ENCODE measurements around the gene STXBP6.

Gene STXBP6

DNA sequence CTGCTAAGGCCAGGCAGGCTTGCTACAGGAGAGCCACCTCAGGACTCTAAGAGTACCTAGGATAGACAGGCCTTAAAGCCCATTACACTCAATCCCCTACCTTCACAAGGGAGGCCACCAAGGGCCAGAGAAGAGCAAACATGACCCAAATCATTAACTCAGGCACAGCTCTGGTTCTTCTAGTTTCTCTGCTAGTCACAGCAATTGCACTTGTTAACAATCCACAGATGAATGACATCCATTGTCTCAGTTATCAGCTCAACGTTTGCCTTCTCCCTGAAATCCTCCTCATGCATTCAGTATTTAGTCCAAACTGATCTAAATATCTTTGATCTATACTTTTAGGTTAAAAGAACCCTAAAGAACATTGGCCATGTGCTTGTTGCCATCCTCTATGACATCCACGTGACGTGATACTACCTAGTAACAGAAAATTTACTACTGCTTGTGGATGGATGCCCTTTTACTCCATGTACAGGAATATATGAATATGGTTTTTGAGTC lies 164.5 kb downstream of the STXBP6 start:
- Histone ChIP-seq H2AFZ (ENCODE audit: low read depth, low read length) (no peak overlapping the region), H3K36me3 (ENCODE audit: control insufficient read depth in 1 of 2, insufficient read depth in 2 of 2, low read depth in 1 of 2, low read length in 2 of 2) (no peaks in the 10 kb centered on the region), H3K18ac (ENCODE audit: low read depth in 1 of 2, low read length in 2 of 2) (no peak overlapping the region), H3K4me3 (ENCODE audit: insufficient read depth in 1 of 2, low read depth in 1 of 2, low read length in 2 of 2) (no peak overlapping the region), H4K91ac (ENCODE audit: low read length) (no peak overlapping the region), H3K4ac (ENCODE audit: low read depth in 1 of 2, low read length in 2 of 2) (no peak overlapping the region), H2BK15ac (ENCODE audit: low read depth, poor library complexity, severe bottlenecking) (no peak overlapping the region), H3K14ac (ENCODE audit: low read length in 2 of 2) (no peak overlapping the region), H3K9ac (ENCODE audit: low read length) (no peak overlapping the region), H3K27ac (ENCODE audit: low read length, poor library complexity, severe bottlenecking) (no peak overlapping the region), H3K4me1 (ENCODE audit: control insufficient read depth, insufficient read depth, low read depth, low read length) (no peaks in the 10 kb centered on the region), H4K8ac (ENCODE audit: low read length) (no peak overlapping the region), H2BK120ac (ENCODE audit: low read depth, low read length) (no peak overlapping the region), H3K4me2 (ENCODE audit: low read length, poor library complexity, severe bottlenecking) (no peak overlapping the region), H3K27me3 (ENCODE audit: control insufficient read depth in 1 of 2, insufficient read depth in 1 of 2, low read length in 2 of 2) (no peaks in the 10 kb centered on the region), H3K9me3 (ENCODE audit: control insufficient read depth, low read length) (peaks cover 5% of the 10 kb centered on the region), H3K79me1 (replicated peaks; ENCODE audit: low read length, poor library complexity, severe bottlenecking) (no peaks in the 10 kb centered on the region), H3K23ac (ENCODE audit: low read length in 2 of 2) (no peak overlapping the region), H2BK5ac (ENCODE audit: low read depth, low read length, poor library complexity, severe bottlenecking) (no peak overlapping the region), H2AK5ac (ENCODE audit: low read length, severe bottlenecking) (no peak overlapping the region), H2BK12ac (ENCODE audit: low read length in 2 of 2) (no peak overlapping the region)
- no peak for DNase-seq
- WGBS = 37% methylated on average over 1 of the region's 3 CpGs

DNA sequence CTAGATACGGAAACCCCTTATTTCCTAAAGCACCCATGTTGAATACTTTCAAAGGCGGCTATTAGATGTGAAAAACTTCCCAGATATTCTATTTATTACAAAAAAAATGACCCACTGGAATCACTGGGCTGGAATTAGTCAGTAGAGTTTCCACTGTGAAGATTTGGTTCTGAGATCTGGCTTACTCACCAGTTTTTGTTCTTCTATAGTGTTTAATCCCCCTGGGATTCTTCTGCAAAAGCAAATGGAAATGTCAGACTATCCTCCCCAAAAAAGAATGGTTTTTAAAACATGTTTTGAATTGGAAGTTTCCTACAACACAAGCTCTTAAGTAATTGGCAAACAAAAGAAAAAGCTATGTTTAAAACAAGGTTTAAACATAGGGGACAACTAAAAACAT lies 166.4 kb downstream of the STXBP6 start:
- no peak for DNase-seq
- Histone ChIP-seq H4K8ac (ENCODE audit: low read length) (no peak overlapping the region), H3K79me1 (replicated peaks; ENCODE audit: low read length, poor library complexity, severe bottlenecking) (no peaks in the 10 kb centered on the region), H3K4me2 (ENCODE audit: low read length, poor library complexity, severe bottlenecking) (no peak overlapping the region), H3K9me3 (ENCODE audit: control insufficient read depth, low read length) (no peaks in the 10 kb centered on the region), H4K91ac (ENCODE audit: low read length) (no peak overlapping the region), H2AFZ (ENCODE audit: low read depth, low read length) (no peak overlapping the region), H3K36me3 (ENCODE audit: control insufficient read depth in 1 of 2, insufficient read depth in 2 of 2, low read depth in 1 of 2, low read length in 2 of 2) (no peaks in the 10 kb centered on the region), H2BK5ac (ENCODE audit: low read depth, low read length, poor library complexity, severe bottlenecking) (no peak overlapping the region), H2BK120ac (ENCODE audit: low read depth, low read length) (no peak overlapping the region), H3K4me3 (ENCODE audit: insufficient read depth in 1 of 2, low read depth in 1 of 2, low read length in 2 of 2) (no peak overlapping the region), H3K4me1 (ENCODE audit: control insufficient read depth, insufficient read depth, low read depth, low read length) (no peaks in the 10 kb centered on the region), H2AK5ac (ENCODE audit: low read length, severe bottlenecking) (no peak overlapping the region), H3K27ac (ENCODE audit: low read length, poor library complexity, severe bottlenecking) (no peak overlapping the region), H3K9ac (ENCODE audit: low read length) (peak overlapping the region; percentile 61), H2BK12ac (ENCODE audit: low read length in 2 of 2) (no peak overlapping the region), H3K23ac (ENCODE audit: low read length in 2 of 2) (no peak overlapping the region), H3K4ac (ENCODE audit: low read depth in 1 of 2, low read length in 2 of 2) (no peak overlapping the region), H2BK15ac (ENCODE audit: low read depth, poor library complexity, severe bottlenecking) (no peak overlapping the region), H3K27me3 (ENCODE audit: control insufficient read depth in 1 of 2, insufficient read depth in 1 of 2, low read length in 2 of 2) (no peaks in the 10 kb centered on the region), H3K18ac (ENCODE audit: low read depth in 1 of 2, low read length in 2 of 2) (no peak overlapping the region), H3K14ac (ENCODE audit: low read length in 2 of 2) (no peak overlapping the region)
- WGBS = no CpG with 5 or more reads among the region's 2 CpGs

DNA sequence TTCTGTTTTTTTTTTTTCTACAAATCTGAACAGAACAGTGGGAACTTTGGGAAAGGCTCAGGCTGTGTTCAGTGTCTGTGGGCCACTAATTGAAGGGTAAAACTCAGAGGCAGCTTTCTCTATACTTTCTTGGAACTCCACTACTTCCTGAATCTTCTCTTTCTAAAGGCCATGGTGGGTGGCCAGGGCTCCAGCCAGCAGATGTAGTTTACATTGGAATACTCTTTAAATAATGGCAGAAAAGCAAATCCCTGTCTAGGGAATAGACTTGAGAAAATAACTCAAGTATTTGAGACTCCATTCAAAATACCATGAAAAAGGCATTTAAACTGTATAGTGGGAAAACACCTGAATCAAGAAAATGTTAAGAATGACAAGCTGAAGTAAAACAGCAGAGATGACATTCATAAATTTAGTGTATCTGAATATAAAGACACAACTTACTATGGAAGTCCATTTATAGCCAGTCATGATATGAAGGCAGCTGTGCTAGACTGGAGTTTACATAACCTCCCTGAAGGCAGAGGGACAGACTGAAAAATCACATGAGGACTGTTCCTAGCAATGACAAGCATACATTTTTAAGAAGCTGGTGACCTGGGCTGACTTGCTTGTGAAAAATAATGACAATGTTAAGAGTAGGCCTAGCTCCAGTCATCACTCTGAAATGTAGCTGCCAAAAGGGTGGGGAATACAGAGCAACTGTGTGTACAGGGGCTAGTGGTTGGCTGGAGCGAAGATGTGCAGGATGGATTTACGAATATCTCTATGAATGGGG lies 168.6 kb downstream of the STXBP6 start:
- H3K27ac ChIP-seq (ENCODE audit: low read length, poor library complexity, severe bottlenecking) = no peak overlapping the region
- peak overlapping the region in 1 of 2 experiments; percentile 0 for H3K18ac ChIP-seq (ENCODE audit: low read depth in 1 of 2, low read length in 2 of 2)
- H3K27me3 ChIP-seq (ENCODE audit: control insufficient read depth in 1 of 2, insufficient read depth in 1 of 2, low read length in 2 of 2) = no peaks in the 10 kb centered on the region
- peak overlapping the region in 1 of 2 experiments; percentile 14 for H2BK12ac ChIP-seq (ENCODE audit: low read length in 2 of 2)
- H2BK120ac ChIP-seq (ENCODE audit: low read depth, low read length) = peak overlapping the region; percentile 5
- no peaks in the 10 kb centered on the region for H3K36me3 ChIP-seq (ENCODE audit: control insufficient read depth in 1 of 2, insufficient read depth in 2 of 2, low read depth in 1 of 2, low read length in 2 of 2)
- WGBS = 74% methylated on average over 2 of the region's 2 CpGs
- H3K4me3 ChIP-seq (ENCODE audit: insufficient read depth in 1 of 2, low read depth in 1 of 2, low read length in 2 of 2) = peak overlapping the region in 1 of 2 experiments; percentile 50
- H3K79me1 ChIP-seq (replicated peaks; ENCODE audit: low read length, poor library complexity, severe bottlenecking) = no peaks in the 10 kb centered on the region
- no peaks in the 10 kb centered on the region for H3K4me1 ChIP-seq (ENCODE audit: control insufficient read depth, insufficient read depth, low read depth, low read length)
- H3K14ac ChIP-seq (ENCODE audit: low read length in 2 of 2) = no peak overlapping the region
- peak overlapping the region; percentile 82 for H3K9ac ChIP-seq (ENCODE audit: low read length)
- no peak overlapping the region for H2AK5ac ChIP-seq (ENCODE audit: low read length, severe bottlenecking)
- peak; percentile 34 for DNase-seq
- no peak overlapping the region for H3K23ac ChIP-seq (ENCODE audit: low read length in 2 of 2)
- H3K4ac ChIP-seq (ENCODE audit: low read depth in 1 of 2, low read length in 2 of 2) = no peak overlapping the region
- H2BK15ac ChIP-seq (ENCODE audit: low read depth, poor library complexity, severe bottlenecking) = no peak overlapping the region
- no peak overlapping the region for H3K4me2 ChIP-seq (ENCODE audit: low read length, poor library complexity, severe bottlenecking)
- H4K91ac ChIP-seq (ENCODE audit: low read length) = no peak overlapping the region
- H2BK5ac ChIP-seq (ENCODE audit: low read depth, low read length, poor library complexity, severe bottlenecking) = no peak overlapping the region
- no peak overlapping the region for H4K8ac ChIP-seq (ENCODE audit: low read length)
- H2AFZ ChIP-seq (ENCODE audit: low read depth, low read length) = no peak overlapping the region
- H3K9me3 ChIP-seq (ENCODE audit: control insufficient read depth, low read length) = no peaks in the 10 kb centered on the region

DNA sequence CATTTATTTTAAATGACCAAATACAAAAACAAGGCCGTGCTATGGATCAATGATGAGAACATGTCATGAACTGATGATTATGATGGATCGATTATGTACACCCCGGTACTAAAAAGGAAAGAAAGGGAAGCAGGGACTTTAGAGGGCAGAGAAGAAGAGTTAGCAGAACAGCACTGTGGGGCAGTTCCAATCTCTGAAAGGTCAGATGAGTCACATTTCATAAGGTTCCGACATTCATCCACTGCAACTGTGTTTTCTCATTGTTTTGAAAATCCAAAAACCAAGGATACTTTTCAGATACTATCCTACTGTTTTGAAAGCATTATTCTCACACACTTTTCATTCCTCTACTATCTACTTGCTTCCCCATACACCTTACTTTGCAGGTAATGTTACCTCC lies 169.3 kb downstream of the STXBP6 start:
- Histone ChIP-seq H3K27me3 (ENCODE audit: control insufficient read depth in 1 of 2, insufficient read depth in 1 of 2, low read length in 2 of 2) (no peaks in the 10 kb centered on the region), H4K91ac (ENCODE audit: low read length) (no peak overlapping the region), H2AK5ac (ENCODE audit: low read length, severe bottlenecking) (no peak overlapping the region), H3K79me1 (replicated peaks; ENCODE audit: low read length, poor library complexity, severe bottlenecking) (no peaks in the 10 kb centered on the region), H2BK15ac (ENCODE audit: low read depth, poor library complexity, severe bottlenecking) (no peak overlapping the region), H3K9me3 (ENCODE audit: control insufficient read depth, low read length) (no peaks in the 10 kb centered on the region), H3K9ac (ENCODE audit: low read length) (peak overlapping the region; percentile 82), H2BK5ac (ENCODE audit: low read depth, low read length, poor library complexity, severe bottlenecking) (no peak overlapping the region), H3K14ac (ENCODE audit: low read length in 2 of 2) (no peak overlapping the region), H2BK12ac (ENCODE audit: low read length in 2 of 2) (no peak overlapping the region), H2BK120ac (ENCODE audit: low read depth, low read length) (no peak overlapping the region), H2AFZ (ENCODE audit: low read depth, low read length) (no peak overlapping the region), H3K36me3 (ENCODE audit: control insufficient read depth in 1 of 2, insufficient read depth in 2 of 2, low read depth in 1 of 2, low read length in 2 of 2) (no peaks in the 10 kb centered on the region), H3K23ac (ENCODE audit: low read length in 2 of 2) (no peak overlapping the region), H3K4me1 (ENCODE audit: control insufficient read depth, insufficient read depth, low read depth, low read length) (no peaks in the 10 kb centered on the region), H4K8ac (ENCODE audit: low read length) (no peak overlapping the region), H3K4me3 (ENCODE audit: insufficient read depth in 1 of 2, low read depth in 1 of 2, low read length in 2 of 2) (peak overlapping the region in 1 of 2 experiments; percentile 50), H3K4me2 (ENCODE audit: low read length, poor library complexity, severe bottlenecking) (no peak overlapping the region), H3K4ac (ENCODE audit: low read depth in 1 of 2, low read length in 2 of 2) (no peak overlapping the region), H3K27ac (ENCODE audit: low read length, poor library complexity, severe bottlenecking) (no peak overlapping the region), H3K18ac (ENCODE audit: low read depth in 1 of 2, low read length in 2 of 2) (no peak overlapping the region)
- DNase-seq = peak; percentile 41
- WGBS = 87% methylated on average over 4 of the region's 4 CpGs
